H9 (cell line): Measurements from ENCODE around the gene DAB1. TPM values are rescaled to one million over a fixed set of nuclear protein-coding genes. Genes with fewer than 3 reads are reported as not detected.

Experiments
- DNase-seq: peaks from one replicate; pipeline ENCODE4 v3.0.0-alpha.2; 2017
- H2AFZ ChIP-seq: one replicate; pipeline ENCODE4 v1.6.1; 2013; ENCODE audit warnings: mild to moderate bottlenecking, low read length, control low read depth, moderate library complexity
- H2AK5ac ChIP-seq: 2 replicates; pipeline ENCODE4 v1.6.1; 2013; ENCODE audit warnings: low read length, control low read depth, mixed read lengths; ENCODE audit not compliant: insufficient read length
- H2BK120ac ChIP-seq: one replicate; pipeline ENCODE4 v1.6.1; 2013; ENCODE audit warnings: low read depth, mild to moderate bottlenecking, low read length, control low read depth, inconsistent platforms; ENCODE audit not compliant: poor library complexity, severe bottlenecking
- H2BK12ac ChIP-seq: 2 replicates; pipeline ENCODE4 v1.6.1; 2013; ENCODE audit warnings: low read length, control low read depth, mixed read lengths, low read depth; ENCODE audit not compliant: insufficient read length
- H2BK15ac ChIP-seq: 2 replicates; pipeline ENCODE4 v1.6.1; 2013; ENCODE audit warnings: low read depth, low read length, control low read depth
- H2BK20ac ChIP-seq: one replicate; pipeline ENCODE4 v1.6.1; 2013; ENCODE audit warnings: low read depth, mild to moderate bottlenecking, low read length, control low read depth, inconsistent platforms; ENCODE audit not compliant: poor library complexity, severe bottlenecking
- H2BK5ac ChIP-seq: 2 replicates; pipeline ENCODE4 v1.6.1; 2013; ENCODE audit warnings: low read length, control low read depth, mixed read lengths; ENCODE audit not compliant: insufficient read length
- H3K14ac ChIP-seq: 2 replicates; pipeline ENCODE4 v1.6.1; 2013; ENCODE audit warnings: low read length, control low read depth; ENCODE audit not compliant: insufficient read depth
- H3K18ac ChIP-seq: 2 replicates; pipeline ENCODE4 v1.6.1; 2013; ENCODE audit warnings: low read depth, mild to moderate bottlenecking, mixed read lengths, low read length, control low read depth; ENCODE audit not compliant: insufficient read length
- H3K23ac ChIP-seq: 2 replicates; pipeline ENCODE4 v1.6.1; 2013; ENCODE audit warnings: low read length, control low read depth, mixed read lengths, low read depth; ENCODE audit not compliant: insufficient read length
- H3K23me2 ChIP-seq: 2 replicates; pipeline ENCODE4 v1.6.1; 2013; ENCODE audit warnings: low read depth, mild to moderate bottlenecking, mixed read lengths, low read length, control low read depth; ENCODE audit not compliant: insufficient read length, poor library complexity, severe bottlenecking
- H3K27ac ChIP-seq: 2 replicates; pipeline ENCODE4 v1.5.1; 2013; ENCODE audit warnings: low read length, control low read depth, mixed read lengths, low read depth; ENCODE audit not compliant: insufficient read length
- H3K27me3 ChIP-seq: 2 replicates; pipeline ENCODE4 v1.6.1; 2013; ENCODE audit warnings: low read length, control low read depth, inconsistent platforms; ENCODE audit not compliant: insufficient read depth
- H3K4ac ChIP-seq: 2 replicates; pipeline ENCODE4 v1.6.1; 2013; ENCODE audit warnings: low read depth, mild to moderate bottlenecking, control low read depth, inconsistent platforms, low read length, moderate library complexity
- H3K4me1 ChIP-seq: 2 replicates; pipeline ENCODE4 v1.6.1; 2013; ENCODE audit warnings: low read length, control low read depth, inconsistent platforms; ENCODE audit not compliant: insufficient read depth
- H3K4me2 ChIP-seq: 2 replicates; pipeline ENCODE4 v1.6.1; 2013; ENCODE audit warnings: low read length, control low read depth, mixed read lengths; ENCODE audit not compliant: insufficient read length, insufficient read depth
- H3K56ac ChIP-seq: 2 replicates; pipeline ENCODE4 v1.6.1; 2013; ENCODE audit warnings: low read depth, mild to moderate bottlenecking, mixed read lengths, low read length, control low read depth; ENCODE audit not compliant: insufficient read length
- H3K79me1 ChIP-seq: 2 replicates; pipeline ENCODE4 v1.6.1; 2013; ENCODE audit warnings: low read depth, mild to moderate bottlenecking, moderate library complexity, low read length, control low read depth, inconsistent platforms; ENCODE audit not compliant: insufficient read depth, poor library complexity, severe bottlenecking
- H3K79me2 ChIP-seq: 2 replicates; pipeline ENCODE4 v1.6.1; 2013; ENCODE audit warnings: low read length, control low read depth, inconsistent platforms; ENCODE audit not compliant: insufficient read depth
- H3K9ac ChIP-seq: 2 replicates; pipeline ENCODE4 v1.6.1; 2013; ENCODE audit warnings: low read length, control low read depth, mixed read lengths; ENCODE audit not compliant: insufficient read length; ENCODE audit errors: extremely low read depth
- H3K9me3 ChIP-seq: one replicate; pipeline ENCODE4 v1.6.1; 2013; ENCODE audit warnings: low read depth, low read length, inconsistent platforms; ENCODE audit not compliant: control insufficient read depth
- H3T11ph ChIP-seq: one replicate; pipeline ENCODE4 v1.6.1; 2013; ENCODE audit warnings: mild to moderate bottlenecking, low read length, control low read depth, inconsistent platforms
- H4K20me1 ChIP-seq: one replicate; pipeline ENCODE4 v1.6.1; 2013; ENCODE audit not compliant: control insufficient read depth, insufficient read length, insufficient read depth
- H4K5ac ChIP-seq: 2 replicates; pipeline ENCODE4 v1.6.1; 2013; ENCODE audit warnings: low read depth, mild to moderate bottlenecking, mixed read lengths, low read length, control low read depth; ENCODE audit not compliant: insufficient read length
- H4K8ac ChIP-seq: replicated peaks from 2 replicates; pipeline ENCODE4 v1.6.1; 2013; ENCODE audit warnings: low read length, control low read depth, mixed read lengths, low read depth; ENCODE audit not compliant: insufficient read length
- H4K91ac ChIP-seq: 2 replicates; pipeline ENCODE4 v1.6.1; 2013; ENCODE audit warnings: low read depth, mild to moderate bottlenecking, moderate library complexity, mixed read lengths, low read length, control low read depth; ENCODE audit not compliant: insufficient read length
- H3K27ac Mint-ChIP-seq, 3 experiments: 2 replicates in 2 of 3; 3 replicates in 1 of 3; pipeline ENCODE4 v1.8.0; 2020 to 2021; ENCODE audit warnings: mixed read lengths in 3 of 3, mild to moderate bottlenecking in 1 of 3, moderate library complexity in 1 of 3
- H3K27me3 Mint-ChIP-seq: 2 replicates; pipeline ENCODE4 v1.8.0; 2021; ENCODE audit warnings: low read depth, mild to moderate bottlenecking, moderate library complexity, mixed read lengths
- H3K36me3 Mint-ChIP-seq, 3 experiments: 2 replicates in 2 of 3; 3 replicates in 1 of 3; pipeline ENCODE4 v1.8.0; 2020 to 2021; ENCODE audit warnings: low read depth in 3 of 3, mixed read lengths in 3 of 3; ENCODE audit not compliant: insufficient read depth in 1 of 3
- H3K4me1 Mint-ChIP-seq, 2 experiments: 2 replicates each; pipeline ENCODE4 v1.8.0; 2020; ENCODE audit warnings: mixed read lengths in 2 of 2
- H3K4me3 Mint-ChIP-seq, 2 experiments: 2 replicates in 1 of 2; 3 replicates in 1 of 2; pipeline ENCODE4 v1.8.0; 2020 to 2021; ENCODE audit warnings: mild to moderate bottlenecking in 2 of 2, mixed read lengths in 2 of 2, moderate library complexity in 1 of 2
- H3K9me3 Mint-ChIP-seq, 2 experiments: 2 replicates in 1 of 2; 3 replicates in 1 of 2; pipeline ENCODE4 v1.8.0; 2020; ENCODE audit warnings: mild to moderate bottlenecking in 2 of 2, mixed read lengths in 2 of 2, moderate library complexity in 1 of 2
- CTCF ChIP-seq: fragments of 200-600 bp; sonication (generic); conservative IDR thresholded peaks from 3 replicates; pipeline ENCODE4 v1.8.0; 2021; ENCODE audit warnings: antibody characterized with exemption, mild to moderate bottlenecking
- WGBS: extraction: QIAGEN DNeasy Blood & Tissue Kit; methylation state at CpG from one replicate; pipeline ENCODE4 v1.1.7; 2013; ENCODE audit warnings: missing lambda C conversion rate, low lambda C conversion rate, mixed read lengths; ENCODE audit not compliant: insufficient read length; ENCODE audit errors: extremely low coverage; 5-methylcytosine and 5-hydroxymethylcytosine counted together
- total RNA-seq: library from RNA; stranded (reverse); gene quantifications from 2 replicates; pipeline ENCODE4 v1.2.1, GENCODE V29; 2021

The DAB1 gene
- total RNA-seq, 1 experiment from 2014 or later: 9.3 TPM

GRCh38 chr1:57302812-57303596, 120.9 kb downstream of the DAB1 start:
- no peak overlapping the region for H2BK20ac ChIP-seq
- H2BK120ac ChIP-seq: no peak overlapping the region
- H3K27ac Mint-ChIP-seq: peak overlapping the region in 1 of 3 experiments; percentile 53; a peak in 2 of 7 replicates
- no peak overlapping the region for H3K18ac ChIP-seq
- no peak overlapping the region for H2AFZ ChIP-seq
- H3K36me3 Mint-ChIP-seq: no peaks in the 10 kb centered on the region
- H3K4me1 ChIP-seq: no peaks in the 10 kb centered on the region; the same call in 1 of the 2 replicates
- H3K9ac ChIP-seq: no peak overlapping the region
- no peaks in the 10 kb centered on the region for H3K79me2 ChIP-seq
- H3K9me3 ChIP-seq: no peaks in the 10 kb centered on the region
- no peaks in the 10 kb centered on the region for H3K9me3 Mint-ChIP-seq
- no CpG with 5 or more reads among the region's 5 CpGs for WGBS
- peaks cover 21 to 38% of the 10 kb centered on the region in 2 experiments for H3K4me1 Mint-ChIP-seq
- H3K23ac ChIP-seq: no peak overlapping the region
- H3K27me3 ChIP-seq: no peaks in the 10 kb centered on the region
- H2AK5ac ChIP-seq: no peak overlapping the region
- H3K4me2 ChIP-seq: no peak overlapping the region
- no peaks in the 10 kb centered on the region; the same call in 1 of the 2 replicates for H3K27me3 Mint-ChIP-seq
- H3T11ph ChIP-seq: no peak overlapping the region
- H2BK12ac ChIP-seq: no peak overlapping the region
- H3K4me3 Mint-ChIP-seq: no peak overlapping the region
- H4K5ac ChIP-seq: no peak overlapping the region
- H4K20me1 ChIP-seq: no peaks in the 10 kb centered on the region
- no peak for DNase-seq
- H2BK5ac ChIP-seq: no peak overlapping the region
- no peaks in the 10 kb centered on the region for H3K79me1 ChIP-seq
- H3K14ac ChIP-seq: no peak overlapping the region
- no peak overlapping the region for H3K27ac ChIP-seq
- no peak overlapping the region for H4K91ac ChIP-seq
- H2BK15ac ChIP-seq: no peak overlapping the region
- no peak overlapping the region for H3K4ac ChIP-seq
- no peak for TF ChIP-seq CTCF
- H4K8ac ChIP-seq: no peak overlapping the region
- H3K56ac ChIP-seq: no peak overlapping the region
- H3K23me2 ChIP-seq: no peaks in the 10 kb centered on the region
